ENCODE data around the gene SUFU. TPM values are rescaled to one million over a fixed set of nuclear protein-coding genes. Genes with fewer than 3 reads are reported as not detected.

The SUFU gene
- total RNA-seq, 1 donor from 2014 or later = 2.9 TPM

GRCh38 chr10:102647443-102648268 is 143.9 kb downstream of the SUFU start:
- DNase-seq (ENCODE audit: low spot score in 2 of 2) (no peak), FAIRE-seq (no peak)

- FAIRE-seq (no peak), DNase-seq (ENCODE audit: low spot score in 2 of 2) (no peak)
Observed at GRCh38 chr10:102648269-102648888, 144.6 kb downstream of the SUFU start.

- FAIRE-seq = no peak
Observed at GRCh38 chr10:102648889-102649796, 145.4 kb downstream of the SUFU start.

GRCh38 chr10:102649797-102650654 is 146.3 kb downstream of the SUFU start:
- FAIRE-seq (no peak), DNase-seq (ENCODE audit: low spot score in 2 of 2) (no peak)

More at GRCh38 chr10:102648889-102649796, 145.4 kb downstream of the SUFU start:
- DNase-seq (ENCODE audit: low spot score in 2 of 2) = peak in 1 of 2 donors; percentile 75

DNA sequence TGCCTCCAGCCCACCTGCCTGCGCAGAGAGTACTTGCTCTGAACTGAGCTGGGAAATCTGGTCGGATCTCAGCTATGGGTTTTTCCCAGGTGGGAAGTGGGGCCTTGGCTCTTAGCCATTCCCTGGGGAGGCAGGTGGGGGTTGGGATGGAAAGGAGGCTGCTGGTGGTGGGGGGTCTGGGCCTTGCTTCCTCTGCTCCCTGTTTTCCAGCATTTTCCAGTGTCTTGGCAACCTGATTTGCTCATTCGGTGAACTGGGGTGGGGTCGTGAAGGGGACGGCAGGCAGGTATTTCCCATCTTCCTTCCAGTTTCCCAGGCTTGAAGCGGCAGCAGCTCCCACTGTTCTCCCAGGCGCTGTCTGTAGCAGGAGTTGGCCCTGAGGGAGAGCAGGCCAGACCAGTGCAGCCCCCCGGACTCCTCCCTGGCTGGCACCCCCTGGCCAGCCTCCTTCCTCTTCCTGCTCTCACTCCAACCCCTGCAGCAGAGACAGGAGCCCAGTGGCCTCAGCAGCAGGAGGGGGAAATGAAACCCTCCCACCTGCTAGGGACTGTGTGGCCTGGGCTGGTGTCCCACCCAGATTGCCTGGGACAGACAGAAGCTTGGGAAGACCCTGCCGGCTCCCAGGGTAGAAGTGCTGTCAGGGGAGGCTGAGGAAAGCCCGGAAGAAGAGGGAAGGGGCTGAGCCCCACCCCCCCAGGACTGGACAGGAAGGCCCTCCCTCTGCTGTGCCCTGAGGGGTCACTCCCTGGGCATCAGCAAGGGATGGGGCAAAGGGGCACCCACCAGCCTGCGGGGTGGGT is 147.1 kb downstream of the SUFU start:
- DNase-seq (ENCODE audit: low spot score in 2 of 2) (no peak), FAIRE-seq (no peak)

GRCh38 chr10:102651455-102652169 is 147.8 kb downstream of the SUFU start:
- FAIRE-seq (no peak), DNase-seq (ENCODE audit: low spot score in 2 of 2) (no peak)

- no peak for DNase-seq (ENCODE audit: low spot score in 2 of 2)
- no peak for FAIRE-seq
Observed at GRCh38 chr10:102652170-102652916, 148.6 kb downstream of the SUFU start.

DNA sequence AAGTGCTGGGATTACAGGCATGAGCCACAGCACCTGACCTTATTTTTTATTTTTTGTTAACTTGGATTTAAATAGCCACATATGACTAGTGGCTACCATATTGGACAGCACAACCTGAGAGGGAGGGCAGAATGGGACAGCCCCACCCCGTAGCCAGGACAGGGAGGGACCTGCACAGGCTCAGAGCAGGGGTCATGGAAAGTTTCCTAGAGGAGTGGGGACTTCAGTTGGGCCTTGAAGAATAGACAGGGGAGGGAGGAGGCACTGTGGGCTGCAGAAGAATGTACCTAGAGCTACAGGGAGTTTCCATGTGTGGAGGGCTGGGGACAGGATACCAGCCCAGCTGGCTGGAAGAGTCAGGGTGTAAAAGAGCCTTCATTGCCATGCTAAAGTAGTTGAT is 149.3 kb downstream of the SUFU start:
- FAIRE-seq (no peak), DNase-seq (ENCODE audit: low spot score in 2 of 2) (no peak)

GRCh38 chr10:102654566-102654965 is 150.8 kb downstream of the SUFU start:
- DNase-seq (ENCODE audit: low spot score in 2 of 2) = no peak
- FAIRE-seq = no peak

GRCh38 chr10:102654969-102655368 is 151.2 kb downstream of the SUFU start:
- DNase-seq (ENCODE audit: low spot score in 2 of 2) (no peak), FAIRE-seq (no peak)

GRCh38 chr10:102656026-102656425 is 152.3 kb downstream of the SUFU start:
- no peak for DNase-seq (ENCODE audit: low spot score in 2 of 2)
- no peak for FAIRE-seq

DNA sequence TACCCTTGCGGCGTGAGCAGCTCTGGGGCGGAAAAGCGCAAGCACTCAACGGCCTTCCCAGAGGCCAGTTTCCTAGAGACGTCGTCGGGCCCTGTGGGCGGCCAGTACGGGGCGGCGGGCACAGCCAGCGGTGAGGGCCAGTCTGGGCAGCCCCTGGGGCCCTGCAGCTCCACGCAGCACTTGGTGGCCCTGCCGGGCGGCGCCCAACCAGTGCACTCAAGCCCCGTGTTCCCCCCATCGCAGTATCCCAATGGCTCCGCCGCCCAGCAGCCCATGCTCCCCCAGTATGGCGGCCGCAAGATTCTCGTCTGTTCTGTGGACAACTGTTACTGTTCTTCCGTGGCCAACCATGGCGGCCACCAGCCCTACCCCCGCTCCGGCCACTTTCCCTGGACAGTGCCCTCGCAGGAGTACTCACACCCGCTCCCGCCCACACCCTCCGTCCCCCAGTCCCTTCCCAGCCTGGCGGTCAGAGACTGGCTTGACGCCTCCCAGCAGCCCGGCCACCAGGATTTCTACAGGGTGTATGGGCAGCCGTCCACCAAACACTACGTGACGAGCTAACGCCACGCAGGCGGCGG is 153.1 kb downstream of the SUFU start:
- FAIRE-seq = no peak
- DNase-seq (ENCODE audit: low spot score in 2 of 2) = no peak

GRCh38 chr10:102657451-102657850 is 153.7 kb downstream of the SUFU start:
- no peak for FAIRE-seq
- no peak for DNase-seq (ENCODE audit: low spot score in 2 of 2)

GRCh38 chr10:102657984-102658724 is 154.4 kb downstream of the SUFU start:
- no peak for DNase-seq (ENCODE audit: low spot score in 2 of 2)
- FAIRE-seq = no peak

GRCh38 chr10:102658802-102659201 is 155.0 kb downstream of the SUFU start:
- no peak for DNase-seq (ENCODE audit: low spot score in 2 of 2)
- FAIRE-seq = no peak

- DNase-seq (ENCODE audit: low spot score in 2 of 2) (peak; percentile 72 to 83), FAIRE-seq (no peak)
Observed at GRCh38 chr10:102660888-102661657, 157.3 kb downstream of the SUFU start.
